Fibroblast of lung (primary cell): ENCODE data around the gene UCK2.

Source experiments
- EZH2 ChIP-seq: IDR thresholded peaks from 2 replicates; pipeline ENCODE4 v1.5.1; 2012; ENCODE audit warnings: low read length, control low read depth, mild to moderate bottlenecking; ENCODE audit errors: missing control alignments
- TF ChIP-seq, protein P1 (sequence below), 2 donors: IDR thresholded peaks in 1 of 2; conservative IDR thresholded peaks in 1 of 2; 1 replicate in 1 of 2; 2 replicates in 1 of 2; pipeline ENCODE4 v1.5.1; 2011 to 2012; ENCODE audit warnings: low read length in 2 of 2, control low read depth in 1 of 2, inconsistent platforms in 1 of 2, low read depth in 1 of 2, mild to moderate bottlenecking in 1 of 2

DNA sequence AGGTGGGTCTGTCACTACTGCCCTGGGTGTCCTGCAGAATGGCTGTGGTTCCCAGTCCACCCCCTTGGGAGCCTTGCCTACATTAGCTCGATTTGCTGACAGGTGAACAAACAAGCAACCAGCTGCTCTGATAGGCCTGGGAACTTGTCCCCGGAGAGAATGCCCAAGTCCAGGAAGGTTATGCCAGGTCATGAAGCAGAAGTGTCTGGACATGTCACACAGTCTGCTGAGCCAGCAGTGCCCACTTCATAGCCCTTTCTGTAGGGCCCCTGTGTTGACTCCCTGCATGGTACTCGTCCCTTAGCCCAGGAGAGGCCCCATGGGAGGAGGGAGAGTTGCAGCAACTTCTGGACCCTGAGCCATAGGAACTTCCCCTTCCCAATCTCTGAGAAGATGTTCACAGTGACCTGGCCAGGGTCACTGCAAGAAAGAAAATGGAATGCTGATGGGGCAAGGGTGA lies 31.0 kb downstream of the UCK2 start:
- TF ChIP-seq, protein P1, sequence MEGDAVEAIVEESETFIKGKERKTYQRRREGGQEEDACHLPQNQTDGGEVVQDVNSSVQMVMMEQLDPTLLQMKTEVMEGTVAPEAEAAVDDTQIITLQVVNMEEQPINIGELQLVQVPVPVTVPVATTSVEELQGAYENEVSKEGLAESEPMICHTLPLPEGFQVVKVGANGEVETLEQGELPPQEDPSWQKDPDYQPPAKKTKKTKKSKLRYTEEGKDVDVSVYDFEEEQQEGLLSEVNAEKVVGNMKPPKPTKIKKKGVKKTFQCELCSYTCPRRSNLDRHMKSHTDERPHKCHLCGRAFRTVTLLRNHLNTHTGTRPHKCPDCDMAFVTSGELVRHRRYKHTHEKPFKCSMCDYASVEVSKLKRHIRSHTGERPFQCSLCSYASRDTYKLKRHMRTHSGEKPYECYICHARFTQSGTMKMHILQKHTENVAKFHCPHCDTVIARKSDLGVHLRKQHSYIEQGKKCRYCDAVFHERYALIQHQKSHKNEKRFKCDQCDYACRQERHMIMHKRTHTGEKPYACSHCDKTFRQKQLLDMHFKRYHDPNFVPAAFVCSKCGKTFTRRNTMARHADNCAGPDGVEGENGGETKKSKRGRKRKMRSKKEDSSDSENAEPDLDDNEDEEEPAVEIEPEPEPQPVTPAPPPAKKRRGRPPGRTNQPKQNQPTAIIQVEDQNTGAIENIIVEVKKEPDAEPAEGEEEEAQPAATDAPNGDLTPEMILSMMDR (conservative IDR thresholded peaks at IDR 0.05 in 1 of 2, IDR thresholded peaks at IDR 0.05 in 1 of 2; ENCODE audit: low read depth in 1 of 2, low read length in 2 of 2): no peak
- TF ChIP-seq EZH2: no peak
